HCT116 (cell line): ENCODE data around the gene ZNF790. TPM values are rescaled to one million over a fixed set of nuclear protein-coding genes. Genes with fewer than 3 reads are reported as not detected.
A peak's percentile ranks its signal among the peaks of the same experiment; 100 is the strongest.

ENCODE experiments used
- ATAC-seq: fragments of 200-7000 bp; cut with Tn5 transposase; 2 replicates; pipeline ENCODE4 v1.9.1; 2020; ENCODE audit warnings: mild to moderate bottlenecking, moderate library complexity
- BruUV-seq: library from RNA; stranded (reverse); fragments of 400-500 nt; replicated peaks from 2 replicates; lab custom pipeline; 2021; lab: Mats Ljungman, UMichigan
- CTCF ChIA-PET: fragments of 300-600 bp; sonication (Branson Sonifier 250); formaldehyde crosslinking; loops from one replicate; lab custom pipeline; 2021; ENCODE audit warnings: antibody characterized with exemption; lab: Charles Lee
- POLR2A ChIA-PET: fragments of 300-600, 350-600 bp; sonication (Branson Sonifier 250); formaldehyde crosslinking; loops from one replicate; lab custom pipeline; 2021; ENCODE audit warnings: antibody characterized with exemption; lab: Charles Lee
- RAD21 ChIA-PET, 2 experiments: fragments of 300-600 bp; sonication (Branson Sonifier 250); formaldehyde crosslinking; loops; one replicate each; lab custom pipeline; 2023; ENCODE audit warnings: low total read pairs in 2 of 2; ENCODE audit not compliant: uncharacterized antibody in 2 of 2, unreplicated experiment in 2 of 2, low non-redundant PET in 1 of 2; lab: Charles Lee
- DNase-seq: peaks from one replicate; pipeline ENCODE4 v3.0.0-alpha.2; 2010; ENCODE audit warnings: low read depth, low spot score
- H2AFZ ChIP-seq: fragments of 200-600 bp; shearing (Covaris generic), sonication (generic); 2 replicates; pipeline ENCODE4 v1.6.1; 2017; ENCODE audit warnings: low read depth, mixed run types, mixed read lengths, antibody characterized with exemption, low read length; ENCODE audit not compliant: poor library complexity, severe bottlenecking
- H3K27ac ChIP-seq: 2 replicates; pipeline ENCODE4 v1.5.1; 2012; ENCODE audit warnings: low read depth, low read length
- H3K27me3 ChIP-seq: fragments of 200-600 bp; sonication (generic); 2 replicates; pipeline ENCODE4 v1.6.1; 2016; ENCODE audit warnings: mixed run types, low read length, mixed read lengths; ENCODE audit not compliant: insufficient read depth
- H3K36me3 ChIP-seq, 2 experiments: fragments of 200-500 bp in 1 of 2; fragments of 200-600 bp in 1 of 2; sonication (Bioruptor generic) in 1 of 2; sonication (generic) in 1 of 2; 2 replicates each; pipeline versions ENCODE4 v1.5.1 to v1.6.1; 2014 to 2016; ENCODE audit warnings: low read length in 2 of 2, inconsistent platforms in 1 of 2, mixed read lengths in 1 of 2, mixed run types in 1 of 2; ENCODE audit not compliant: insufficient read depth in 2 of 2, control insufficient read depth in 1 of 2
- H3K4me1 ChIP-seq, 2 experiments: fragments of 200-600 bp in 1 of 2; sonication (generic) in 1 of 2; 2 replicates each; pipeline versions ENCODE4 v1.5.1 to v1.6.1; 2012 to 2017; ENCODE audit warnings: low read length in 2 of 2, inconsistent platforms in 1 of 2, mild to moderate bottlenecking in 1 of 2, mixed read lengths in 1 of 2, mixed run types in 1 of 2, moderate library complexity in 1 of 2; ENCODE audit not compliant: insufficient read depth in 2 of 2, control insufficient read depth in 1 of 2
- H3K4me2 ChIP-seq: fragments of 200-600 bp; sonication (generic); 2 replicates; pipeline ENCODE4 v1.6.1; 2017; ENCODE audit warnings: mixed run types, low read length, mixed read lengths
- H3K4me3 ChIP-seq, 2 experiments: fragments of 200-600 bp in 1 of 2; sonication (generic) in 1 of 2; replicated peaks in 1 of 2; 2 replicates each; pipeline ENCODE4 v1.5.1; 2011 to 2016; ENCODE audit warnings: low read length in 2 of 2, control low read depth in 1 of 2, low read depth in 1 of 2, mild to moderate bottlenecking in 1 of 2, mixed read lengths in 1 of 2, mixed run types in 1 of 2
- H3K79me2 ChIP-seq: fragments of 200-600 bp; sonication (generic); 2 replicates; pipeline ENCODE4 v1.6.1; 2017; ENCODE audit warnings: mild to moderate bottlenecking, mixed run types, low read length, moderate library complexity, mixed read lengths; ENCODE audit not compliant: insufficient read depth
- H3K9ac ChIP-seq: fragments of 200-600 bp; sonication (generic); 2 replicates; pipeline ENCODE4 v1.6.1; 2016; ENCODE audit warnings: low read length, mixed read lengths
- H3K9me2 ChIP-seq: fragments of 200-600 bp; sonication (generic), shearing (Covaris generic); 2 replicates; pipeline ENCODE4 v1.6.1; 2017; ENCODE audit warnings: mixed run types, mild to moderate bottlenecking, moderate library complexity; ENCODE audit not compliant: insufficient read depth
- H3K9me3 ChIP-seq, 2 experiments: fragments of 200-500 bp in 1 of 2; fragments of 200-600 bp in 1 of 2; sonication (Bioruptor generic) in 1 of 2; sonication (generic) in 1 of 2; 2 replicates each; pipeline ENCODE4 v1.6.1; 2014 to 2017; ENCODE audit warnings: low read length in 2 of 2, mixed read lengths in 2 of 2, inconsistent platforms in 1 of 2, low read depth in 1 of 2, mild to moderate bottlenecking in 1 of 2, mixed run types in 1 of 2, moderate library complexity in 1 of 2; ENCODE audit not compliant: control insufficient read depth in 1 of 2, insufficient read depth in 1 of 2
- H4K20me1 ChIP-seq: fragments of 200-600 bp; sonication (generic), shearing (Covaris generic); 2 replicates; pipeline ENCODE4 v1.6.1; 2017; ENCODE audit warnings: mixed run types, mild to moderate bottlenecking, moderate library complexity; ENCODE audit not compliant: insufficient read depth
- CEBPB ChIP-seq: IDR thresholded peaks from 2 replicates; pipeline ENCODE4 v1.6.1; 2012; ENCODE audit warnings: low read depth
- EGR1 ChIP-seq: IDR thresholded peaks from 2 replicates; pipeline ENCODE4 v1.6.1; 2012; ENCODE audit warnings: low read depth
- MAX ChIP-seq: IDR thresholded peaks from 2 replicates; pipeline ENCODE4 v1.6.1; 2012
- POLR2AphosphoS5 ChIP-seq: IDR thresholded peaks from 2 replicates; pipeline ENCODE4 v1.6.1; 2011; ENCODE audit warnings: mild to moderate bottlenecking, low read depth, low read length, moderate library complexity
- SIN3A ChIP-seq: IDR thresholded peaks from 2 replicates; pipeline ENCODE4 v1.6.1; 2012; ENCODE audit warnings: low read depth
- SRF ChIP-seq: IDR thresholded peaks from 2 replicates; pipeline ENCODE4 v1.6.1; 2012; ENCODE audit warnings: low read depth
- YY1 ChIP-seq: IDR thresholded peaks from 2 replicates; pipeline ENCODE4 v1.6.1; 2011; ENCODE audit warnings: low read length, low read depth, moderate library complexity, mild to moderate bottlenecking; ENCODE audit not compliant: insufficient replicate concordance; ENCODE audit errors: extremely low read depth
- ZBTB33 ChIP-seq: IDR thresholded peaks from 2 replicates; pipeline ENCODE4 v1.6.1; 2011; ENCODE audit warnings: mild to moderate bottlenecking, low read length, moderate library complexity; ENCODE audit not compliant: insufficient replicate concordance; ENCODE audit errors: extremely low read depth
- intact Hi-C: fragments of 100-400 bp; cut with micrococcal nuclease; formaldehyde crosslinking; loops from 2 replicates; pipeline ENCODE4 v1.10.0; 2022
- total RNA-seq: library from RNA; stranded (reverse); gene quantifications from one replicate; pipeline ENCODE4 v1.2.1, GENCODE V29; 2021; ENCODE audit not compliant: unreplicated experiment

The ZNF790 gene
- total RNA-seq, 1 experiment from 2014 or later, result 0.32 TPM

- Histone ChIP-seq H3K27ac (peak within 1 kb of the TSS; percentile 36; the same call in 1 of the 2 replicates), H3K9me2 (no peaks in the 10 kb centered on the region), H2AFZ (no peak within 1 kb of the TSS), H3K27me3 (no peaks in the 10 kb centered on the region), H3K4me1 (no peaks in the 10 kb centered on the region), H4K20me1 (no peaks in the 10 kb centered on the region), H3K4me3 (peak within 1 kb of the TSS; percentile 57 to 59), H3K36me3 (no peaks in the 10 kb centered on the region), H3K9me3 (peaks cover 8 to 14% of the 10 kb centered on the region in 2 experiments; a peak in 2 of 4 replicates), H3K4me2 (peak within 1 kb of the TSS; percentile 68), H3K79me2 (no peaks in the 10 kb centered on the region), H3K9ac (peak within 1 kb of the TSS; percentile 55)
- peak; percentile 96 for ATAC-seq
- BruUV-seq, result TSS peak; percentile 84
- ChIA-PET POLR2A (no interaction called here), RAD21 (no interaction called here), CTCF (no interaction called here)
- TF ChIP-seq ZBTB33 (peak; percentile 90), SRF (no peak), MAX (peak; percentile 37; the same call in 1 of the 2 replicates), SIN3A (no peak), POLR2AphosphoS5 (no peak), YY1 (no peak), EGR1 (no peak), CEBPB (no peak)
- intact Hi-C loops, result no loop called here
- DNase-seq, result peak; percentile 66
These were observed 65.6 kb downstream of the ZNF790 start, which contains the start of gene ZNF850 for GRCh38 chr19:36772311-36773222. ZNF850 (minus strand) TSS chr19:36772807; CDS start chr19:36762606, 10,201 bp downstream.
